Stomach (tissue), 9 donors: ENCODE measurements around the gene SCYL1. TPM values are rescaled to one million over a fixed set of nuclear protein-coding genes. Genes with fewer than 3 reads are reported as not detected.

ENCODE experiments used
- DNase-seq, 2 donors: peaks; one replicate each; pipeline versions ENCODE4 v3.0.0 to v3.0.0-alpha.2; 2013 to 2019
- H3K27ac ChIP-seq, 5 donors: fragments of 200-600 bp in 4 of 5; sonication (generic) in 4 of 5; one replicate each; pipeline ENCODE4 v1.5.1; 2013 to 2019; ENCODE audit warnings: mild to moderate bottlenecking in 1 of 5, moderate library complexity in 1 of 5
- H3K27me3 ChIP-seq, 3 donors: fragments of 200-600 bp; sonication (generic); one replicate each; pipeline ENCODE4 v1.5.1; 2017 to 2019; ENCODE audit warnings: mixed run types in 1 of 3
- H3K36me3 ChIP-seq, 4 donors: fragments of 200-600 bp; sonication (generic); 1 replicate in 3 of 4; 2 replicates in 1 of 4; pipeline ENCODE4 v1.5.1; 2016 to 2019
- H3K4me1 ChIP-seq, 4 donors: fragments of 200-600 bp; sonication (generic); one replicate each; pipeline ENCODE4 v1.5.1; 2016 to 2019
- H3K4me3 ChIP-seq, 4 donors: fragments of 200-600 bp; sonication (generic) in 3 of 4; one replicate each; pipeline ENCODE4 v1.5.1; 2016 to 2019; ENCODE audit warnings: mild to moderate bottlenecking in 1 of 4
- H3K9me3 ChIP-seq, 4 donors: fragments of 200-600 bp; sonication (generic); one replicate each; pipeline ENCODE4 v1.5.1; 2016 to 2019
- EP300 ChIP-seq: sonication (generic); formaldehyde crosslinking; IDR thresholded peaks from one replicate; pipeline ENCODE4 v1.6.1; 2017; ENCODE audit warnings: antibody characterized with exemption
- POLR2A ChIP-seq, 4 donors: fragments of 450-650 bp; IDR thresholded peaks; one replicate each; pipeline ENCODE4 v1.6.1; 2016; ENCODE audit warnings: antibody characterized with exemption in 4 of 4, control low read depth in 2 of 4, mild to moderate bottlenecking in 1 of 4, moderate library complexity in 1 of 4
- POLR2AphosphoS5 ChIP-seq, 3 donors: sonication (generic); formaldehyde crosslinking; IDR thresholded peaks; one replicate each; pipeline ENCODE4 v1.6.1; 2016; ENCODE audit warnings: antibody characterized with exemption in 3 of 3
- WGBS, 5 donors: extraction: QIAGEN DNeasy Blood & Tissue Kit in 3 of 5; methylation state at CpG; one replicate each; pipeline versions ENCODE4 v1.1.5 to v1.1.7; 2013 to 2018; 5-methylcytosine and 5-hydroxymethylcytosine counted together
- intact Hi-C: fragments of 100-400 bp; cut with DNase I; formaldehyde crosslinking; loops from one replicate; pipeline ENCODE4 v1.15.1; 2023; ENCODE audit warnings: low total_unique reads
- polyA plus RNA-seq, 3 donors: library from polyadenylated mRNA; stranded (reverse); fragments of 200-250 nt; gene quantifications; one replicate each; pipeline ENCODE4 v1.2.3, GENCODE V29; 2013
- total RNA-seq, 5 donors: library from RNA; depleted of rRNA; stranded (reverse); fragments of >200 nt; gene quantifications; one replicate each; pipeline versions ENCODE4 v1.1.0 to v1.2.3, GENCODE V29; 2014 to 2016
- TF ChIP-seq, protein P1 (sequence below), 7 experiments: fragments of 450-650 bp in 4 of 7; fragments of 200-600 bp in 3 of 7; sonication (generic) in 3 of 7; IDR thresholded peaks; one replicate each; pipeline ENCODE4 v1.5.1; 2016 to 2019; ENCODE audit warnings: antibody characterized with exemption in 7 of 7, control low read depth in 2 of 7, mild to moderate bottlenecking in 1 of 7
- donor health status: healthy with polysubstance abuse.
- donor health status: Bipolar disorder and iron deficiency.
- donor health status: healthy.

The SCYL1 gene
- total and polyA plus RNA-seq, 8 donors = 3.5 to 94.8 (median 75.1) TPM

DNA sequence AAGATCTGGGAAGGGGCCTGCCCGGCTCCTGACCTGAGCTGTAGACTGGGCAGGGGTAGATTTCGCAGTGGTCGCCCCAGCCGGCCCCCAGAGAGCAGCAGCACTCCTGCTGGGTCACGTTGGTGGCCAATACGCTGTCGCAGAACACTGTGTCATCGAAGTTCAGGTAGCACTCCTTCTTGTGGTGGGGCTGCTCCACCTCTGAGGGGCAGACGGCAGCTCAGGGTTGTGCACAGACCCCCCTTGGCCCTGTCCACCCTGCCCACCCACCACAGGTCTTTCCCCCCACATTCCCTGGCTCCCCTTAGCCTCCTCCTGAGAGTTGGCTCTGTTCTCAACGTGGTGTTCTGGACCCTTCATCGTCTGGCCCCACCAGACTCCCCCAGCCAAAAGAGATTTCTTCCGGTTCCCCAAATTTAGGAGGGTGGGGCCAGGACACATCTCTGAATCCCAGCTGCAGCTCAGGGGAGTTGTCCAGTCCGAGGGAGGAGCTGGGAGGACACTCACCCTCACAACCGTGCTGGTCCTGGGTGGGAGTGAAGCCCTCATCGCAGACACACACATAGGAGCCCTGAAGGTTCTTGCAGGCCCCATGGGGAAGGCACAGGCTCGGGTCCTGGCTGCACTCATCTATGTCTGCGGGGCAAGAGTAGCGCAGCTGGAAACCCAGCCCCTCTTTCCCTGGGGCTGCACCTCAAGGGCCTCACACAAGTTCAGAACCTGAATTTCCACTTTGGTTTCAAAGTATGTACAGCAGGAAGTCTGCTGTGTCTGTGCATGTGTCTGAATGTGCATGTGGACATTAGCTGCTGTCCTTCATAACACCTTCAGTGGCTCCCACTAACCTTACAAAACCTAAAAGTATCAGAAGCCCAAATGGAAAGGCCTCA, 16.5 kb downstream of the SCYL1 start:
- Histone ChIP-seq H3K4me3 (peak overlapping the region; percentile 52 to 72 (median 57)), H3K27me3 (no peaks in the 10 kb centered on the region), H3K36me3 (peaks cover 15 to 55% (median 41%) of the 10 kb centered on the region in 4 donors), H3K27ac (peak overlapping the region; percentile 84 to 94 (median 89)), H3K4me1 (peaks cover 26 to 44% (median 38%) of the 10 kb centered on the region in 4 donors), H3K9me3 (no peaks in the 10 kb centered on the region)
- DNase-seq = peak in 1 of 2 donors; percentile 86
- intact Hi-C loops = no loop called here
- no peak for TF ChIP-seq POLR2A (IDR thresholded peaks at IDR 0.05)
- TF ChIP-seq, protein P1, sequence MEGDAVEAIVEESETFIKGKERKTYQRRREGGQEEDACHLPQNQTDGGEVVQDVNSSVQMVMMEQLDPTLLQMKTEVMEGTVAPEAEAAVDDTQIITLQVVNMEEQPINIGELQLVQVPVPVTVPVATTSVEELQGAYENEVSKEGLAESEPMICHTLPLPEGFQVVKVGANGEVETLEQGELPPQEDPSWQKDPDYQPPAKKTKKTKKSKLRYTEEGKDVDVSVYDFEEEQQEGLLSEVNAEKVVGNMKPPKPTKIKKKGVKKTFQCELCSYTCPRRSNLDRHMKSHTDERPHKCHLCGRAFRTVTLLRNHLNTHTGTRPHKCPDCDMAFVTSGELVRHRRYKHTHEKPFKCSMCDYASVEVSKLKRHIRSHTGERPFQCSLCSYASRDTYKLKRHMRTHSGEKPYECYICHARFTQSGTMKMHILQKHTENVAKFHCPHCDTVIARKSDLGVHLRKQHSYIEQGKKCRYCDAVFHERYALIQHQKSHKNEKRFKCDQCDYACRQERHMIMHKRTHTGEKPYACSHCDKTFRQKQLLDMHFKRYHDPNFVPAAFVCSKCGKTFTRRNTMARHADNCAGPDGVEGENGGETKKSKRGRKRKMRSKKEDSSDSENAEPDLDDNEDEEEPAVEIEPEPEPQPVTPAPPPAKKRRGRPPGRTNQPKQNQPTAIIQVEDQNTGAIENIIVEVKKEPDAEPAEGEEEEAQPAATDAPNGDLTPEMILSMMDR (IDR thresholded peaks at IDR 0.05) = no peak
- TF ChIP-seq POLR2AphosphoS5 (IDR thresholded peaks at IDR 0.05) = no peak
- no peak for TF ChIP-seq EP300
- WGBS, 5 donors = 27 to 36% (median 28%) methylated on average over 18 of the region's 18 CpGs

DNA sequence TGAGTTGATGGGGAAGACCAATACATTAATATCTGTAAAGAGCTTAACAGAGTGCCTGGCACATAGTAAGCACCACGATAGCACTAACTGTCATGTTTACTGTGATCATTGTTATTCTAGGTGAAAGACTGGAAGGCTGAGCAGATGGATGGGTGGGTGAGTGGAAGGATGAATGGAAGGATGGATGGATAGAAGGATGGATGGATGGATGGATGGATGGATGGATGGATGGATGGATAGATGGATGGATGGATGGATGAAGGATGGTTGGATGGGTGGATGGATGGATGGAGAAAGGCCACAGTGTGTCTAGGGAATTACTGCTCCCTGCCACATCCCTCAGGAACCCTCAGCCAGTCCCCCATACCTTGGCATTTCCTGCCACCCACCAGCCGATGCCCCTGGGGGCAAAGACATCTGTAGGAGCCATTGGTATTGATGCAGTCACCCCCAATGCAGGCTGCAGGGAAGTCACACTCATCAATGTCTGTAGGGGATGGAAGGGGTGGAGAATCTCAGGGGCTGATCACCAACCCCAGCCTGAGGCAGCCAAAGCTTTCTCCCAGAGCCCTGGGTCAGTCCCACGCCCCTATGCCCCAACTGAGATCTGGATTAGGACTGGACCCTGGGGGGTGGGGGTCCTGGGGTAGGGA, 18.0 kb downstream of the SCYL1 start:
- Histone ChIP-seq H3K27ac (peak overlapping the region in 1 of 5 donors; percentile 26), H3K27me3 (no peaks in the 10 kb centered on the region), H3K9me3 (no peaks in the 10 kb centered on the region), H3K4me3 (no peak overlapping the region), H3K4me1 (peaks cover 32 to 58% (median 51%) of the 10 kb centered on the region in 4 donors), H3K36me3 (peaks cover 15 to 49% (median 34%) of the 10 kb centered on the region in 4 donors)
- WGBS, 5 donors = 86 to 95% (median 93%) methylated on average over 3 of the region's 3 CpGs
- no peak for DNase-seq
- TF ChIP-seq, protein P1 (IDR thresholded peaks at IDR 0.05) = no peak
- TF ChIP-seq EP300 (no peak), POLR2AphosphoS5 (IDR thresholded peaks at IDR 0.05) (no peak), POLR2A (IDR thresholded peaks at IDR 0.05) (no peak)
- intact Hi-C loops = no loop called here

- H3K9me3 ChIP-seq = no peaks in the 10 kb centered on the region
- peak overlapping the region; percentile 77 to 85 (median 81) for H3K27ac ChIP-seq
- TF ChIP-seq, protein P1 (IDR thresholded peaks at IDR 0.05) = no peak
- no peak for TF ChIP-seq EP300
- TF ChIP-seq POLR2A (IDR thresholded peaks at IDR 0.05) = no peak
- no peak for TF ChIP-seq POLR2AphosphoS5 (IDR thresholded peaks at IDR 0.05)
- H3K4me3 ChIP-seq = peak overlapping the region; percentile 32 to 61 (median 42)
- peaks cover 0 to 61% (median 29%) of the 10 kb centered on the region in 4 donors for H3K36me3 ChIP-seq
- no peak for DNase-seq
- 31 to 65% (median 46%) methylated on average over 4 of the region's 4 CpGs for WGBS, 5 donors
- peaks cover 18 to 40% (median 38%) of the 10 kb centered on the region in 4 donors for H3K4me1 ChIP-seq
- intact Hi-C loops = no loop called here
- H3K27me3 ChIP-seq = no peaks in the 10 kb centered on the region
Measured at GRCh38 chr11:65545853-65546216, 21.0 kb downstream of the SCYL1 start.

DNA sequence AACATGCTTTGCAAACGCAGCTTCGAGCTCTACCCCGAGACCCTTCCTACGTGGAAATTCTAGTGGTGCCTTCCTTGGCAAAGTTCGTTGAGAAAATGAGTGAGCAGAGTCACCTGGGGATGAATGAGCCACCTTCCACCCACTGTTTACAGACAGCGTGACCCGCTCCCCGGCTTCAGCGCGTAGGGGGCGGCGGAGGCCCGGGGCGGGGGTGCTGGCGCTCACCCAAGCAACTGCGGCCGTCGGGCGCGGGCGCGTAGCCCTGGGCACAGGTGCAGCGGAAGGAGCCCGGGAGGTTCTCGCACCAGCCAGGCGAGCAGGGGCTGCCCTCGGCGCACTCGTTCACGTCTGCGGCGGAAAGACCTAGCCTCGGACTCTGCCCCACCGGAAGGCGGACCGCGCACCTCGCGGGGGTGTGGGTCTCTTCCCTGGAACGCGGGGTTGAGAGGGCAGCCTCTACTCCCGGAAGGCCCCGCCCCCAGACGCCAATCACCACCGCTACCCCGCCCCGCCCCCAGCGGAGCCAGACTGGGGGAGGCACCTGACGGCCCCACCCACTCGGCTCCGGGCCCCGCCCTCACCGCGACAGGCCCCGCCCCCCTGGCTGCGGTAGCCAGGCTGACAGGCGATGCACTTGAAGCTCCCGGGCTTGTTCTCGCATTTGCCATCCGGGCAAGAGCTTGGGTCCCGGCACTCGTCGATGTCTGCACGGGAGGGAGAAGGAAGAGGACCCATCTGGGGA, 21.5 kb downstream of the SCYL1 start:
- Histone ChIP-seq H3K9me3 (no peaks in the 10 kb centered on the region), H3K36me3 (peaks cover 0 to 66% (median 32%) of the 10 kb centered on the region in 4 donors), H3K27ac (peak overlapping the region; percentile 77 to 85 (median 81)), H3K27me3 (no peaks in the 10 kb centered on the region), H3K4me1 (peaks cover 17 to 40% (median 37%) of the 10 kb centered on the region in 4 donors), H3K4me3 (peak overlapping the region; percentile 32 to 61 (median 42))
- WGBS, 5 donors = 11 to 37% (median 14%) methylated on average over 20 to 64 of the region's 64 CpGs
- peak; percentile 95 to 98 for DNase-seq
- TF ChIP-seq, protein P1 (IDR thresholded peaks at IDR 0.05) = no peak
- TF ChIP-seq POLR2AphosphoS5 (IDR thresholded peaks at IDR 0.05) = peak in 2 of 3 donors; percentile 45 to 64
- intact Hi-C loops = no loop called here
